ENCODE measurements around the gene FRAS1.
"Not testable (repeated sequence)": the region's sequence is repeated elsewhere in the genome, so short reads cannot be mapped to it uniquely, and the experiment has no call there.

GRCh38 chr4:78328591-78328990, 271.5 kb downstream of the FRAS1 start:
- TF ChIP-seq, protein P1, sequence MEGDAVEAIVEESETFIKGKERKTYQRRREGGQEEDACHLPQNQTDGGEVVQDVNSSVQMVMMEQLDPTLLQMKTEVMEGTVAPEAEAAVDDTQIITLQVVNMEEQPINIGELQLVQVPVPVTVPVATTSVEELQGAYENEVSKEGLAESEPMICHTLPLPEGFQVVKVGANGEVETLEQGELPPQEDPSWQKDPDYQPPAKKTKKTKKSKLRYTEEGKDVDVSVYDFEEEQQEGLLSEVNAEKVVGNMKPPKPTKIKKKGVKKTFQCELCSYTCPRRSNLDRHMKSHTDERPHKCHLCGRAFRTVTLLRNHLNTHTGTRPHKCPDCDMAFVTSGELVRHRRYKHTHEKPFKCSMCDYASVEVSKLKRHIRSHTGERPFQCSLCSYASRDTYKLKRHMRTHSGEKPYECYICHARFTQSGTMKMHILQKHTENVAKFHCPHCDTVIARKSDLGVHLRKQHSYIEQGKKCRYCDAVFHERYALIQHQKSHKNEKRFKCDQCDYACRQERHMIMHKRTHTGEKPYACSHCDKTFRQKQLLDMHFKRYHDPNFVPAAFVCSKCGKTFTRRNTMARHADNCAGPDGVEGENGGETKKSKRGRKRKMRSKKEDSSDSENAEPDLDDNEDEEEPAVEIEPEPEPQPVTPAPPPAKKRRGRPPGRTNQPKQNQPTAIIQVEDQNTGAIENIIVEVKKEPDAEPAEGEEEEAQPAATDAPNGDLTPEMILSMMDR (IDR thresholded peaks at IDR 0.05) = not testable (repeated sequence)
- TF ChIP-seq POLR2A (IDR thresholded peaks at IDR 0.05) = not testable (repeated sequence)

All from right lobe of liver (tissue), 4 donors.